ENCODE measurements around the gene ZNF692. TPM values are rescaled to one million over a fixed set of nuclear protein-coding genes. Genes with fewer than 3 reads are reported as not detected.

Gene ZNF692
- 41.9 TPM for total RNA-seq
- long read RNA-seq, partial matches to known transcripts, result 2 of 39 reads
- long read RNA-seq, other reads (novel, unspliced or antisense), result 33 of 39 reads

DNA sequence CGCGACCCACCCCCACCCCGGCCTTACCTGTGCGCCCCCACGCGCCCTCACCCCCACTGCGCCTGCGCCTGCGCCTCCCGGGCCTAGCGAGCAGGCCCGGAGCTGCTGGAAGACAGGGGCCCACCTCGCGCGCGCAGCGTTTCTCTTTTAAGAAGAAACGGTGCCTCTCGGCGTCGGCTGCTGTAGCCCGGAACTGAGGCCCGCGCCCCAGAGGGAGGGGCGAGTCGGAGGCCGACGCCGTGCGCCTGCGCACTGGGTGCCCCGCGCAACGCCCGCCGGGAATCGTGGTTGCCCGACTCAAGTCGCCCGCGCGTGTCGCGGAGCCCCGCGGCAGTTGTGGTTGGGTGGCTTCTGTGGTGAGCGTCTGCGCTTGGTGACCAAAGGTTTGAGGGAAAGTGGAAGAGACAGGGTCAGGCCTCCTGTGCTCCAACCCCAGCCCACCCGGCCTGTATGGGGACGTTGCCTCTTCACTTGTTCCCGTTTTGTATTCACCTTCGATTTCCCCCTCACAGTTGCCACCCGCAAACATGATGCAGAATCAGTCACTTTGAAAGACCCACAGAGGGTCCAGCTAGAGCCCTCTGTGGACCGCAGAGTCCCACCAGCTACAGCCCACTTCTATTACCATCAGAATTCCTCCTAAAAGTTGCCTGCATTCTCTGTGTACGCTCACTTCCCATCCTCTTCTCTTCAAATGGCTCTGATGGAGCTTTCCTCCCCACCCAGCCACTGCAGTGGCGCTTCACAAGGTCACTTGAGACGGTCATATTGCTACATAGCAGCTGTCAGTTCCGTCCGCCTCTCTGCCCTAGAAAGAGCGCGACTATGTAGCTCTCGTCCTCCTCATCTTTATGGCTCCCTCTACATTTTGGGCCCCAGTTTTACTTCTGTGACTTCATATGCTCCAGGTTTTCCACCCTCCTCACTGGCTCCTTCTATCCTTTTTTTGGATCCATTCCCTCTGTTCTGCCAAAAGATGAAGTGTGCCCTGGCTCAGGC lies at the start of gene ZNF692:
Gene ZNF692, minus strand, starts transcription at position 195 of the 999 bp plus-strand sequence. CDS start 776 bp downstream, outside the sequence.
- no peaks in the 10 kb centered on the region for H3K9me3 ChIP-seq
- no peak for TF ChIP-seq CTCF (IDR thresholded peaks at IDR 0.05)
- H3K4me1 ChIP-seq, result peaks cover 35% of the 10 kb centered on the region
- peak within 1 kb of the TSS; percentile 60 for H3K4me3 ChIP-seq
- ATAC-seq (peak; percentile 96), DNase-seq (peak; percentile 100)
- intact Hi-C loops (cut with DNase I), result no loop called here
- no peaks in the 10 kb centered on the region for H3K27me3 ChIP-seq (ENCODE audit: low read depth)
- peaks cover 12% of the 10 kb centered on the region for H3K36me3 ChIP-seq
- H3K27ac ChIP-seq, result peak within 1 kb of the TSS; percentile 96

DNA sequence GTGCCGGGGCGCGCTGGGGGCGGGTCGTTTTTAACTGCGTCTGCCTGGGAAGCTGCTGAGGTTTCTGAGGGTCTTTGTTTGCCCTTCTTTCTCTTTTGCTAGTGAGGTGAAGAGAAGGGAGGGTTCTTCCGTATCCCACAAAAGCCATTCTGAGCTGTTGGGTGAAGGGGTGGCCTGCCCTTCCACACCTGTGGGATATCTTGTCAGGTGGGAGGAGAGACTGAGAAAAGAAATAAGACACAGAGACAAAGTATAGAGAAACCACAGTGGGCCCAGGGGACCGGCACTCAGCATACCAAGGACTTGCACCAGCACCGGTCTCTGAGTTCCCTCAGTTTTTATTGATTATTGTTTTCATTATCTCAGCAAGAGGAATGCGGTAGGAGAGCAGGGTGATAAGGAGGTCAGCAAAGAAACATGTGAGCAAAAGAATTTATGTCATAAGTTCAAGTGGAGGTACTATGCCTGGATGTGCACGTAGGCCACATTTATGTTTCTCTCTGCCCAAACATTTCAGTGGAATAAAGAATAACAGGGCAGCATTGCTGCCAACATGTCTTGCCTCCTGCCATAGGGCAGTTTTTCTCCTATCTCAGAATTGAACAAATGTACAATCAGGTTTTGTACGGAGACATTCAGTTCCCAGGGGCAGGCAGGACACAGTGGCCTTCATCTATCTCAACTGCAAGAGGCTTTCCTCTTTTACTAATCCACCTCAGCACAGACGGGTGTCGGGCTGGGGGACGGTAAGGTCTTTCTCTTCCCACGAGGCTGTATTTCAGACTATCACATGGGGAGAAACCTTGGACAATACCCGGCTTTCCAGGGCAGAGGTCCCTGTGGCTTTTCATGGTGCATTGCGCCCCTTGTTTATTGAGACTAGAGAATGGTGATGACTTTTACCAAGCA lies 48.1 kb upstream of the ZNF692 start:
- Histone ChIP-seq H3K27me3 (ENCODE audit: low read depth) (no peaks in the 10 kb centered on the region), H3K9me3 (no peaks in the 10 kb centered on the region), H3K36me3 (no peaks in the 10 kb centered on the region), H3K27ac (peak overlapping the region; percentile 96), H3K4me3 (peak overlapping the region; percentile 77), H3K4me1 (peaks cover 16% of the 10 kb centered on the region)
- DNase-seq (no peak), ATAC-seq (peak in 1 of 2 donors; percentile 3)
- intact Hi-C loops (cut with DNase I), result no loop called here
- TF ChIP-seq CTCF (IDR thresholded peaks at IDR 0.05), result no peak

DNA sequence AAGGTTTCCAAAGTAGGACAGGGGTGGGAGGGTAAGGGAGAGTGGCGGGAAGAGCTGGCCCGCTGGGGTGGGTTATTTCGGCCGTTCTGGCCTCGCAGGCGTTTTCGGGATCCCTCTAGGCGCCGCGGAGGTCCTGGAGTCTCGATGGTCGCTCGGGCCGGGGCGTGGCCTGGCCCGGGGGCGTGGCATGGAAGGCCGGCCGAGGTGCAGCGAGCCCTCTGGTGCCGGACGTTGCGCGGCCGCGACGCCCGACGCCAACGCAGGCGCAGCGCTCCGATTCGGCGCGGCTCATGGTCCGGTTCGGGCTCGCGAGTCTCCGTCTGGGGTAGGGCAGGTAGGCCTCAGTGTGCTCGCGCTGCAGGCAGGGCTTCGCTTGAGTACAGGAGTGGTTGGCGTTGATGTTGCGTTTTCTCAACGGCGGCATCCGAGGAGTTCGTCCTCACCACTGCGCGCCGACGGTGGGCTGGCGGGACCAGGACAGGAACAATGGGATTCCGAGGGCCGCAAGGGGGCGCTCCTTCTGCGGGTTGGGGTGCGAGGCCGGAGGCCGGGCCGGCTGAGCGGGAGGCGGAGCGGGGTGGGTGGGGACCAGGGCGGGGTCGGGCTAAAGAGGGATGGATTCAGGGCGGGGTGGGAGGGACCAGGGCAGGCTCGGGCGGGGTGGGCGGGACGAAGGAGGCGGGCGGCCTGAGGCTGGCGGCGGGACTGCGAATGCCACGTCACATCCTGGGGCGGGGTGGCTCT lies 47.3 kb upstream of the ZNF692 start, which contains the start of gene PGBD2:
Gene PGBD2, plus strand, starts transcription at position 227 of the 744 bp plus-strand sequence. CDS start 7,628 bp downstream, outside the sequence.
- DNase-seq (peak; percentile 95), ATAC-seq (peak; percentile 98)
- Histone ChIP-seq H3K27me3 (ENCODE audit: low read depth) (no peaks in the 10 kb centered on the region), H3K27ac (peak within 1 kb of the TSS; percentile 96), H3K4me1 (peaks cover 16% of the 10 kb centered on the region), H3K36me3 (no peaks in the 10 kb centered on the region), H3K9me3 (no peaks in the 10 kb centered on the region), H3K4me3 (peak within 1 kb of the TSS; percentile 77)
- intact Hi-C loops (cut with DNase I), result no loop called here
- peak; percentile 60 for TF ChIP-seq CTCF (IDR thresholded peaks at IDR 0.05)

- TF ChIP-seq CTCF (IDR thresholded peaks at IDR 0.05), result no peak
- no peaks in the 10 kb centered on the region for H3K36me3 ChIP-seq
- no peak for ATAC-seq
- peaks cover 16% of the 10 kb centered on the region for H3K4me1 ChIP-seq
- no peaks in the 10 kb centered on the region for H3K9me3 ChIP-seq
- intact Hi-C loops (cut with DNase I), result no loop called here
- H3K4me3 ChIP-seq, result peak overlapping the region; percentile 77
- H3K27ac ChIP-seq, result peak overlapping the region; percentile 96
- H3K27me3 ChIP-seq (ENCODE audit: low read depth), result no peaks in the 10 kb centered on the region
- no peak for DNase-seq
These were observed 46.8 kb upstream of the ZNF692 start for GRCh38 chr1:248905662-248906008.

Data from lower lobe of right lung (tissue), 2 donors.